Midbrain (tissue), 1 donor: Measurements from ENCODE around the gene CAPN15.

Experiments used
- DNase-seq: peaks from one replicate; lab custom pipeline; 2025; lab: John Stamatoyannopoulos, UW

The CAPN15 gene

DNA sequence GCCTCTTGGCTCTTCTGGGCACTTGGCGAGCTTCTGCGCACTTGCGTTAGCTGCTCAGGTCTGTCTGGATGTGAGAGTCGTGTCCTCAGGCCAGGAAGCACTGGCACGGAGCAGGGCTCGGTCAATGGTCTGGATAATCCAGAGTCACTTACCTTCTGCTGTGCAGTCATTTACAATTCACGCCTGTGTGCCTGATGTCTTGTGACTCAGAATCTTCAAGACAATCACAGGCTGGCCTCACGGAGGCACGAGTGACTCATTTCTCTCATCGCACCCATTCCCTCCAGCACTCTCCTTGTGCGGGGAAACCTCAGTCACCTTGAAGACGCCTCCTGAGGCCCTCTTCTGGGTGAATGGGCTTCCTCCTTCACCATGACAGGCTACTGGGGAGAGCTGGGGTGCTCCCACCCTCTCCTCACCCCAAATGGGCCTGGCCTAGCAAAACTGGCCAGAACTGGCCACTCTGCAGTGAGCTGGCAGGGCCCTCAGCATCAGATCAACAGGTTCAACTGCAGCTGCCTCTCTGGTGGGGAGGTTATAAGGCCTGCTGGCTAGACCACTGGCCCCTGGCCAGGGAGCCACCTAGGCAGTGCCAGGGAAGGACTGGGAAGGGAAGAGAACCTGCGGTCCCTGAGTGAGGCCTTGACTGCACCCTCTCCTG is 1.9 kb upstream of the CAPN15 start:
- no peak for DNase-seq

DNA sequence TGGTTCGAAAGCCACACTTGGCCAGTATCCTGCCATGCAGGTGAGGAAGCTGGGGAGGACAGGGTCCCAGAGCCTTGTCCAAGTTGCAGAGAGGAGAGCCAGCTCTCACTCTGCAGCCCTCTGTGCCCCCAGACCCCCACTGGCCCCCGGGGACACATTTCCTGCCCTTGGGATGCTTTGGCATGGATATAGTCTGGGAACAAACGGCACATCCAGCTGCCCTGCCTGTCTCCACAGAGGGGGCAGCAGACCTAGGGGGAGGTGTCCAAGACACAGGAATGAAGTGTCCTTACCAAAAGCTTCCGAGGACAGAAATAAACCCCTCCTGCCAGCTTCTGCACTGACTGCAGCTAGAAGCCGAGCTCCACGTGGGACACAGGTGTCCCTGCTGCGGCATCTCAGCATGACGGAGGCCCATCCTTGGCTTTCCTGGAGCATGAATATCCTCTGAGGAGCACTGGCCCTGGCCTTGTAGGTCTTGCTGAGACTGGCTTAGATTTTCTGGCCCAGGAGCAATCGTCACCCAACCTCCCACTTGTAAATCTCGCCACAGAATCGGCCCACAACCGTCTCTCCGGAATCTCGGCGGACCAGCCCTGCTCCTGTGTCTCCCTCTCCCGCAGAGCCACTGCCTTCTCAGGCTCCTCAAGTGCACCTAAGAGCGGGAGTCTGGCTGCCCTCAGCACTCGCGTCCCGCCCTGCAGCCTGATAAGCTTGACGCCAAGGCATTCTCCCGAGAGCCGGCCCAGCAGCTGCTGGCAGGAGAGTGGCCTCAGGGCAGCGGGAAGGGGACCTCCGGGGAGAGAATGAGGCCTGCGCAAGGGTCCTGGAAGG is 1.1 kb upstream of the CAPN15 start:
- no peak for DNase-seq

DNA sequence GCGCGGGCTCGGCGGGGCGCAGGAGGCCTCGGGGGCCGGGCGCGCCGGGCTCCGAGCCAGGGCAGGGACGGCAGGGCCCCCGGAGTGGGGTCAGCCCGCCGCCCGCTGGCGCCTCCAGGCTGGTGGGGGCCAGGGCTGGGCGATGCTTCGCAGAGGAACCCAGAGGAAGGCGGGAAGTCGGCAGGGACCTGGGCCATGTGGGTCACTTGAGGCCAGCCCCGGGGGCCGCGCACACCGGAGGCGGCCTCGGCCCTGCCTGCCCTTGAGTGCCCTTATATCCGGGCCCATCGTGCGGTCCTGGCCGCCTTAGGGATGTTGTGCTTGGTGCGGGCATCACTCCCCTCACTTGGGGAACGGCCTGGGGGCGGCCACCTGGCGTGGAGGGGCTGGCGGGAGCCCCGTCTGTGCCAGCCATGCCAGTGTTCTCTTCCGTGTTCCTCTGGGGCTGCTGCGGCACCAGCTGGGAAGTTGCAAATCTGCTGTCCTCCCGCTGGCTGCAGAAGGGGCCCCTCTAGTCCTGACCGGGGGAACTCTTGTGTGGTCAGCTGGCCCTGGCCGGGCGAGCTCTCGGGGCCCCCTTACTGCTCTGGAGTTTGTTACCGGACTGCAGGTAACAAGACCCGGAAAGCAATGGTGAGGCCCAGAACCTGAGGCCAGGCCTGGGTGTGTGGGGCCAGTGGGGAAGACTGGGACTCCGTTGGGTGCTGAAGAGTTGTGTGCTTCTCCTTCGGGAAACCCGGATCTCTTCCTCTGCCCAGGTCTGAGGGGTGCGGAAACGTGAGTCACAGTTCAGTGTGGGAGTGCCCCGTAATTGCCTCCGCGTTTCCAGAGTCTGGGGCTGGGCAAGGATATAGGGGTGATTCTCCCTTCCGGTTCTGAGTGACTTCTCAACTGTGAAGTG is 849 bp downstream of the CAPN15 start:
- no peak for DNase-seq

DNA sequence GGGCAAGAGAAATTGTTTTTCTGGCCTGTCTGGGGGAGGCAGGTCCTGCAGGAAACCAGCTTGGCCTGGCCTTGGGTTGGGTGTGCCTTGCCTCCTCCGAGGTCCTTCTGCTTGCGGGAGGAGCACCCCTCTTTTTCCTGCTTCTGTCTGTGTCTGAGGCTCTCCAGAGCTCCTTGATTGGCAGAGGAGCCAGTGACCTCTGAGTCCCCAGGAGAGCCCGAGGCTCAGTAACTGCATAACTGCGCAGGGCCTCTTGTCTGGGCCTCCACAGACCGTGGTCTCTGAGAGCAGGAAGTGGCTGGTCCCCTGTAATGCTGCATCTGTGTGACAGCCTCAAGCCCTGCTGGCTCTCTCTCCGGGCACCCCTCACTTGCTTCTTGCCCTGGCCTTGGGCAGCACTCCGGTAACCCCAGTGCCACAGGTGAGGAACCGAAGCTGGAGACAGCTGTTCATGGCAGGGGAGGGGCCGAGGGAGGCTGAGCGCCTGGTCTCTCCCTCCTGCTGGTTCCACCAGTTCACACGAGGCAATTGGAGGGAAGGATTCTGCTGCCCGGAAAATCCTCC is 1.6 kb downstream of the CAPN15 start:
- DNase-seq = no peak

DNA sequence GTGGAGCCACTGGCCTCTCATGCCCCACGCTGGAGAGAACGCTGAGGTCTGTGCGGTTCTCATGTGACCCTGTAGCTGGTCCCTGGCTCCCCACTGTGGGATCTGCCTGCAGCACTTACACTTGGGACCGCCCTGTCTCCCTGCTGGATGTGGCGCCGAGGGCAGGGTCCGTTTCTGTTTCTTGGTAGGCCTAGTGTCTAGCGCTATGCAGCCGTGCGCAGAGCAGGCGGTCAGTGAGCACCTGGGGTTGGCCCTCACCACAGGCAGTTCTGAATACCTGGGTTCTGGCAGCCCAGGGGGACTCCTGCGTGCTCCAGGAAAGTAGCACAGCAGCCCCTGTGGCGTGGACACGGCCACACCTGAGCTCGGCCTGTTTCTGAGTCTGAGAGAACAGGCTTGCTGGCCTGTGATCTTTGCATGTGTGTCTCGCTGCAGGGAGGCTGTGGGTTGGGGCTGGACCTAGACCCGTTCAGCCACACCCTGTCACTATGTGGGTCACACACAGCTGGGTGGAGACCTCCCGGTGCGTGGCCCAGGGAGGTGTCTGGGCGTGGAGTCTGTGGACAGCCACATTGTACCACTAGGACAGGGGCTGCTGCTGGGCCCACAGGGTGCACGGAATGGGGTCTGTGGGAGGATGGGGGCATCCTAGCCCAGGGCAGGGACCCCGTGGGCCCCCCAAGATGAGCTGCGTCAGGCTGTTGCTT is 2.8 kb downstream of the CAPN15 start:
- no peak for DNase-seq

DNA sequence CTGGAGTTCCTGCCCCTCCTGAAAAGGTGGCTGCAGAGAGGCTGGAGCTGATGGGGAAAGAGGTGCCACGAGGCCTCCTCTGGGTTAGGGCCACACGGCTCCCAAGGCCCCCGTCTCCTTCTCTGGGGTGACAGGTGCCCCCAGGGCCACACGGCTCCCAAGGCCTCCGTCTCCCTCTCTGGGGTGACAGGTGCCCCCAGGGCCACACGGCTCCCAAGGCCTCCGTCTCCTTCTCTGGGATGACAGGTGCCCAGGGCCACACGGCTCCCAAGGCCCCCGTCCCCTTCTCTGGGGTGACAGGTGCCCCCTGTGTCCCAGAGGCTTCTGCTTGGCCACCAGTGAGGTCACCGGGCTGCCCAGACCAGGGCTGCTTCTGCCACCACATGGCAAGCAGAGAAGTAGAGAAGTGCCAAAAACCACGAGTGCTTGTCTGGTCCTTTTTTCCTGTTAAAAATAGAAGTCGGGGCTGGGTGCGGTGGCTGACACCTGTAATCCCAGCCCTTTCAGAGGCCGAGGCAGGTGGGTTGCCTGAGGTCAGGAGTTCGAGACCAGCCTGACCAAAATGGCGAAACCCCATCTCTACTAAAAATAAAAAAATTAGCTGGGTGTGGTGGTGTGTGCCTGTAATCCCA is 4.1 kb downstream of the CAPN15 start:
- no peak for DNase-seq

DNA sequence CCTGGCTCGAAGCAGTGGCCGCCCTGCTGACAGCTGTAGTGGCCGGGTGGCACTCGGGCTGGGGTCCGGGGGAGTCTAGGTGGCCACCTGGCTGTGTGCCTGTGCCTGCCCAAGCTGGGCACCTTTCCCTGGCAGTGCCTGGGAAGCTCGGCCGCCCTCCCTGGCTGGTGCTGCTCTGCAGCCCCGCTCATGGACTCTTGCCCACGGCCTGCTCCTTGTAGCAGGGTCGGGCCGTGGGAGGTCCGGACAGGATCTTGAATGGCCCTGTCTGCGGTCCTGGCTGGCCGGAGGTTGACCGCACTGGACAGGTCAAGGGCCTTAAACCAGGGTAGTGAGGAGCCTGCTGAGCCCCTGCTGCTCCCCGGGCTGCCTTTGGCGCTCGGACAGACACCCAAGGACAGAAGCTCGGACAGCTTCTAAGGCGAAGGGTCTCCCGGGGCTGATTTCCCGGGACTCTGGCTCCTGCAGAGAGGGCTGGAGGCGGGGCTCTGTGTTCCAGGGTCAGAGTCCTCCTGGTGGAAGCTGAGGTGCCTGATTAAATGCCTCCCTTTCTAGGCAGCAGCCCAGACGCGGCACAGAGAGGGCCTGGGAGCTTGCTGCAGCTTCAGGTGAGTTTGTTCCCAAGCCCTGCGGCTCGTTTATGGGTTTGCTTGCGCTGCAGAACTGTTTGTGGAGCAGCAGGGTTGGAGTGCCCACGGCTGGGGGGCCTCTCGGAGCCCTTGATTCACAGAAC is 6.0 kb downstream of the CAPN15 start:
- DNase-seq = no peak

DNA sequence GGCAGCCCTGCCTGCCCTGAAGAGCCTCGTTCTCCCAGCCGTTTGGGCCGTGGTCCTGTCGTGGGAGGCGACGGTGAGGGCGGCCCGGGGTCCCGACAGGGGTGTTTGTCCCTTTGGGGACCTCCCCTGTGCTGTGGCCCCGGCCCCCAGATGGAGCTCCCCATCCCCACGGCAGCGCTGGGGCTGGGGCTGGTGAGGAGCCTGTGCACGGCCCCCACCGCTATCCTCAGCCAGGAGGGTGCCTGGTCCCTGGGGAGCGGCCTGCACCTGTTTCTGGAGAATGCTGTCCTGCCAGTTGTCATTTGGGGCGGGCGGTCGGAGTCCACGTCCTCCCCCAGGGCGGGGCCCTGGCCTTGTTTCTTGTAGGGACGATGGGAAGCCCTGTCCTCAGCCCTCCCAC is 6.6 kb downstream of the CAPN15 start:
- no peak for DNase-seq

DNA sequence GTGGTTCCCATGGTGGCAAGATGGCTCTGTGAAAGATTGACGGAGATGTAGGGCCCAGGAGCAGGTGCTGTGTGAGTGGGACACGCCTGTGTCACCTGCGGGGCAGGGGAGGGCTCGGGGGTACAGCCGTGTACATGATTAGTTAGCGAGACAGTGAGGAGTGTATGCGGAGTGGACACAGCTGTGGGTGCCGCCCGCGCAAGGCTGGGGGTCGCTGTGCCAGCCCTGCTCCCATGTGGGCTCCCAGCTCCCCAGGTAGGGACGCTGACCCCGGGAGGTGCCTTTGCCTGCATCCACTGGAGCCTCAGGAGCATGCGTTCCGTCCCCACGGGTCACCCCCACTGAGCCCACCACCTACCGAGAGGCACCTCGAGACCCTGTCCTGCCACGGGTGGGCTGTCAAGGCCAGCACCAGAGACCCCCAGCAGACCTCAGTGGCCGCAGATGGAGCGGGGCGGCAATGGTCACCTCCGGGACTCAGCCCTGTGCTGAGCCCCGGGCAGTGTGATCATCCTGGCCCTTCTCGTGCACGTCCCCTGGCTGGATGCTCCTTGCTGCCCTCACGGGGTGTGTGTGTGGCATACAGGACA is 7.4 kb downstream of the CAPN15 start:
- DNase-seq = no peak

DNA sequence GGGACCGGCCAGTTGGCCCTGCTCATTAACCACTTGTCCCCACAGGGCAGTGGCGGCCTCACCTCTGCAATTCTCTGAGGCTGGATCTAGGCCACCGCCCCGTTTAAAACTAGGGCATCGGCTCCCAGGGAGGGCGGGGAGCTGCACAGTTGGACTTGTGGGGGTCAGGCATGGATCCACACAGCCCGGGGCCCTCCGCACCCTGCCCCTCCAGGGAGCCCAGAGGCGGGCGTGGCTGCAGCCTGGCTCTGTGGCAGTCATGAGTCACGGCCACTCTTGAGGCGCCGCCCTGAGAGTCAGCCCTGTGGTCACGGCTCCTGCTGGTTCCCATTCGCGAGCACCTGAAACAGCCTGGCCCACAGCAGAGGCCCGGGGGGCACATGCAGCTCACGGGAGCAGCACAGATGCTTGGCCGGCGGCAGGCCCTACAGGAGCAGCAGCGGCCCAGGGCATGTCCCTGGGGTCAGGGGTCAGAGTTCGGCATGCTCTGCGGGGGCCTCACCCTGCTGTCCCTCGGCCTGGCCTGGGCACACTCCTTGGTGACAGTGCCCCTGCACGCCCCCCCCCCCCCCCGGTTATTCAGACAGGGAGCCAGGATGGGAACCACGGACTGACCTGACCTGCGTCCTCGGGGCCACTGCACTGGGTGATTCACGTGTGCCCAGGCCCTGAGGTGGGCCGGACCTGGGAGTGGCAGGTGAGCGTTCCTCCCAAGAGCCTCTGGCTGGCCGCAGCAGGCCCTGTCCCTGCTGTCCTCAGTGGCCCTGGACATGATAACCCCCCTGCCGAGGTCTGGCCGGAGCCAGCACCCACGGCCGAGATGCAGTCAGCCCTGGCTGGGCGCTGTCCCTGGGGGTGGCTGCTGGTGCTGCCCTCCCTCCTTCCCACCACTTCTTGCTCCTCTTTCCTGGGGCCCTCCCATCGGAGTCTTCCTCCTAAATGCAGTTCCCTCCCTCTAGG is 8.2 kb downstream of the CAPN15 start:
- no peak for DNase-seq

DNA sequence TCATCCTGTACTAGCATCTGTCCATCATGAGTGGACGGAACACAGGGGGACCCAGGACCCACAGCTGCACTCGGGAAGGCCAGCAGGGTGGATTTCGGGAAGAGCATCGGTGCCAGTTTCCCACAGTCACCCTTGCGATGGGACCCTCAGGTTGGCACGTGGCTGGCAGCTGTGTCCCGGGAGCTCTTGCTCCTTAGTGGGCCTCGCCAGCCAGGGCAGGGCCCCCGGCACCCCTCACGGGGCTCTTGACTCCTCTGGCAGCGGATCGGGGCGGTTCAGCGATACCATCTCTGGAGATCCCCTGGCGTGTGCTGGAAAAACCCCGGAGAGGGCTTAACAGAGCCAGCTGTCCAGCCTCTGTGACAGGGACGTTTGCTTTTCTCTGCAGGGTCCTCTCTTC is 9.2 kb downstream of the CAPN15 start:
- no peak for DNase-seq

DNA sequence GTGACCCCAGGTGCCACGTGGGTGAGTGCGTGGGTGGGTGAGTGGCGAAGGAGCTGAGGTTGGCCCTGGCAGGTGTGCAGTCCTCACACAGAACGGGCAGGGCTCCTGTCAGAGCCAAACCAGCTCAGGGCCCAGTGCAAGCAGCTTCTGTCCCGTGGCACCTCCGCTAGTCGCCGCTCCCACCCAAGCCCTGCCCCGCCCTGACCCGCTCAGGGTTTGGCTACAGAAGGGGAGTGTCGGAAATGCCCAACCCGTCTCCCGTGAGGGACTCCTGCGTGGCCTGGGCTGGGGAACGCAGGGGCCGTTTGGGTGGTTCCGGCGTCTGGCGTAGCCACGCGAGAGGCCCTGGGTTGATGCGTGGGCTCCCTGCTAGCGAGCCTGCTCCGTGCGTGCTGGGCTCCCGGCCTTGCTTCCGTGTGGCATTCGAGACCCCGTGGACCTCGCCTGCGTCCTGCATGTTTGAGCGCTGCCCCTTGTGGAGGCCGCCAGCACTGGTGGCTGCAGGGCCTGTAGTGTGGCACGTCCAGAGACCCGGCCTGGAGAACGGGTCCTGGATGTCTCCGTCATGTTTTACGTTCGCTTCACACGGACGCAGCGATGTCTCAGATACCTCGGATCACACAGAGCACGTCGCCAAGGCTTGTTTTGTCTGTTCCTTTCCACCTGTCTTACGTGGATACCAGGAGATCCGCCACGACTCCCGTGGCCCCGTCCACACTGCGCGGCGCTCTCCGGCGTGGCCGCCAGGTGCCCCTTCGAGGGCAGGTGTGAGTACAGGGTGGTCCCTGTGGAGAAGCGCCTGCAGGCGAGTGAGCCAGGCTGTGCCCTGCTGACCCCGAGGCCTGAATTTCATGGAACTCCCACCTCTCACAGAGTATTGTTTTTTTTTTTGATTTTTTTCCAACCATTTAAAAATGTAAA is 10.2 kb downstream of the CAPN15 start:
- DNase-seq = no peak

DNA sequence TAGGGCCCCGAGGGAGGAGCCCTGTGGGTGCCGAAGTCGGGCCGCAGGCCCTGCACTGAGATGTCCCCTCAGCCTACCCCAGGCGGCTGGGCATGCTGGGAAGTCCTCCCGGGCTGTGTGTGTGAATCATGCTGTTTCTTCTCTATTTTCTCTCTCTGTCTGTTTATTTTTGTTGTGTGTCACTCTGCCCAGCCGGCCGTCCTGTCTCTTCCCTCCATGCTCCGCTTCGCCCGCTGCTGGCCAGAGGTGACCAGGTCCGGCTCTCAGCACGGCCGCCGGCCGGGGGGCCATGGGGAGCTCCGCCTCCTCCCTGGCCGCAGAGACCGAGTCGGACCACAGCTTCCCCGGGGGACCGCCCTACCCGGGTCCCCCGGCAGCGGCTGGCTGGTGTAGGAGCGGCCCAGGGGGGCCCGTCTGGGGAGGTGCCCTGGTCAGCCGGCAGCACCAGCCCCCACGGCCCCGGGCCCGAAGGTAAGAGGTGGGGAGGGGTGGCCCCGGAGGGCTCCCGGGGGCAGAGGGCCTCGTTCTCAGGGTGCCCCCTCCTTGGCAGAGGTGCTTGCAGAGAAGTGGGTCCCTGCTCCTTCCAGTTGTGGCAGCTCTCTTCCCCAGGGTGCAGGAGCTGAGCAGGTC is 12.5 kb downstream of the CAPN15 start:
- DNase-seq = no peak

DNA sequence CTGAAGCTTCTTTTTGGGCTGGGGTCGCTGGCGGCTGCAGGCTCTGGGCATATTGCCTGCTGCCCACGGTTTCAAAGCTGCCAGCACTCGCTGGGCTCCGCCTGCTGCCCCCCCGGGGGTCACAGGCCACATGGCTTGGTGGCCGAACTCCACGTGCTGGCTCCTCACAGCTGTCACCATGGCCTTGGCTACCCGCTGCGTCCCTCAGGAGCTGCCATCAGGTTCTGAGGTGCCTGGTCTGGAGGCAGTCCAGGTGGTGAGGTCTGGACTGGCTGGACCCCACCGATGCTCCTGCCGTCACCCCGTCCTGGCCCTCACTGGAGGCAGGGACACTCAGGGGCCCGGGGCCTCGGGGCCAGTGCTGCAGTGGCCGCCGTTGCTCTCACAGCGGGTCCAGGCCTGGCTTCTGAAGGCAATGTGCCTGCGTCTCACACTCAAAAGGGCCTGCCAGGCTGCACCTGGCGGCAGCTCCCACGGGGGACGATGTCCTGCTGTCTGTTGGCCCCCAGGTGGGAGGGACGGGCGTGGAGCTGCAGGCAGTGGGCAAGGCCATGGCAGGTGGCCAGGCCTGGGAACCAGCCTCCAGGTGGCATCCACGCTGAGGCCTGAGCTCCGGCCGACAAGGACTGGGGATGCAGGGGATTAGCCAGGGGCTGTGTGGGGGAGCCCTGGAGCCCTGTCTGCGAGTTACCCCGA is 13.3 kb downstream of the CAPN15 start:
- no peak for DNase-seq

DNA sequence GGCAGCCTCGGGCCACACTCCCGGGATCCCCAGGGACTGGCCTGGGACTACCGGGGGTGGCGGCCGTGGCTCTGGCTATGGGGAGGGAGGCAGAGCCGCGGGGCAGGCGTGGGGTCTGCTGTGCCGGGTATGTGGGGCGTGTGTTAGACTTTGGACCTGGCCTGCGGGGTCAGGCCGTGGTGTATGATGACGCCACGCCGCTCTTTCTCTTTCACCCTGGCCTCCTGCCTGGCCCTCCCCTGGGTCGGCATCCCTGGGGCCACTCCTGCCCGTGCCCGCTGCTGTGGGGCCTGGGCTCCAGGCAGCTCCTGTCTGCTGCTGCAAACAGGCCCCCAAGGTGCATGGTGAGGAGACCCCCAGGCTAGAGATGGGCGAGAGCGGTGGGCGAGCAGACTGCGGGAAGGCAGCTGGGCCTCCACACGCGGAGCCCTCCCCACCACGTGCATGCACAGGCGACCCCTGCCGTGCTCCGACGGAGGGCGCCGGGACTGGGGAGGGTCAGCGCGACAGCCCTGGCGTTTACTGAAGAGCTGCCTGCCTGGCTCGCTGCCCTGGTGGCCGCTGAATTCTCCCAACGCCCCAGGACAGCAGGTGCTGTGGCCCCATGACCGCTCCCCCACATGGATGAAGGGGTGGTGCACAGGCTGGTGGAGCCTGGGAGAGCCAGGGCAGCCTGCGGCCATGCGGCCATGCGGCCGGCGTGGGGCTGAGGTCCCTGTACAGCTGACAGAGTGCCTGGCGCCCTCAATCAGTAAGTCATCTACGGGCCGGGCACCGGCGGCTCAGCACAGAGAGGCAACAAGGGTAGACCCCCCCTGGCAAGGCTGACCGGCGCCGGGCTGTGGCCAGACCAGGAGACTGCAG is 16.0 kb downstream of the CAPN15 start:
- no peak for DNase-seq

DNA sequence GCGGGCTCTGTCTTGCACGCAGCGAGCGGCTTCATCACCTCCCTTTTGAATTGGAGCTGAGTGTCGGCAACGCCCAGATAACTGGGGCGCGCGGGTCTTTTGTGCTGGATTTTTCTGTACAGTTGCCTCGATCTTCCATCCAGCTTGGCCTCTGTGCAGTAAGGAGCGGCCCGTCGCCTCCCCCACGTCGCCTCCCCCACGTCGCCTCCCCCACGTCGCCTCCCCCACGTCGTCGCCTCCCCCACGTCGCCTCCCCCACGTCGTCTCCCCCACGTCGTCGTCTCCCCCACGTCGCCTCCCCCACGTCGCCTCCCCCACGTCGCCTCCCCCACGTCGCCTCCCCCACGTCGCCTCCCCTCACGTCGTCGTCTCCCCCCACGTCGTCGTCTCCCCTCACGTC is 17.0 kb downstream of the CAPN15 start:
- DNase-seq = no peak
